GM21717 (cell line): ENCODE data around the gene GRIN3A.
"Not testable (repeated sequence)": the region's sequence is repeated elsewhere in the genome, so short reads cannot be mapped to it uniquely, and the experiment has no call there.

Experiments
- ATAC-seq: cut with Tn5 transposase; IDR thresholded peaks from one replicate; pipeline ENCODE4 v1.9.1; 2021; ENCODE audit warnings: mild to moderate bottlenecking, moderate library complexity; ENCODE audit not compliant: unreplicated experiment

GRIN3A gene

GRCh38 chr9:101738566-101739183 lies at the start of gene GRIN3A:
Gene GRIN3A (minus strand): TSS chr9:101738647. CDS start chr9:101737979, 668 bp downstream.
- no peak for ATAC-seq

- no peak for ATAC-seq
Measured at GRCh38 chr9:101787891-101788290, 49.4 kb upstream of the GRIN3A start.

- ATAC-seq = no peak
Measured at GRCh38 chr9:101778332-101778731, 39.9 kb upstream of the GRIN3A start.

GRCh38 chr9:101764472-101764871 lies 26.0 kb upstream of the GRIN3A start:
- ATAC-seq = no peak

GRCh38 chr9:101758304-101758930 lies 20.0 kb upstream of the GRIN3A start:
- no peak for ATAC-seq

GRCh38 chr9:101753716-101754115 lies 15.3 kb upstream of the GRIN3A start:
- no peak for ATAC-seq

- ATAC-seq = no peak
Measured at GRCh38 chr9:101751895-101752294, 13.4 kb upstream of the GRIN3A start.

GRCh38 chr9:101739311-101739710 lies 864 bp upstream of the GRIN3A start:
- ATAC-seq = no peak

- ATAC-seq = no peak
Measured at GRCh38 chr9:101737705-101738565, 512 bp downstream of the GRIN3A start.

GRCh38 chr9:101737165-101737704 lies 1.2 kb downstream of the GRIN3A start:
- ATAC-seq = no peak

- no peak for ATAC-seq
Measured at GRCh38 chr9:101736717-101737116, 1.7 kb downstream of the GRIN3A start.

- ATAC-seq = no peak
Measured at GRCh38 chr9:101731429-101731828, 7.0 kb downstream of the GRIN3A start.

- peak; percentile 87 for ATAC-seq
Measured at GRCh38 chr9:101727612-101728524, 10.6 kb downstream of the GRIN3A start.

GRCh38 chr9:101724271-101724670 lies 14.2 kb downstream of the GRIN3A start:
- ATAC-seq = not testable (repeated sequence)

- no peak for ATAC-seq
Measured at GRCh38 chr9:101718192-101718591, 20.3 kb downstream of the GRIN3A start.

GRCh38 chr9:101716629-101717028 lies 21.8 kb downstream of the GRIN3A start:
- no peak for ATAC-seq

- ATAC-seq = no peak
Measured at GRCh38 chr9:101711330-101711941, 27.0 kb downstream of the GRIN3A start.

- no peak for ATAC-seq
Measured at GRCh38 chr9:101708855-101709254, 29.6 kb downstream of the GRIN3A start.

GRCh38 chr9:101707721-101708120 lies 30.7 kb downstream of the GRIN3A start:
- ATAC-seq = no peak

- ATAC-seq = no peak
Measured at GRCh38 chr9:101706997-101707396, 31.4 kb downstream of the GRIN3A start.
